SK-N-MC (cell line): ENCODE data around the gene IGFN1.

ENCODE experiments used
- EZH2 ChIP-seq: fragments of 200-600 bp; sonication (generic); IDR thresholded peaks from one replicate; pipeline ENCODE4 v1.6.1; 2017; ENCODE audit warnings: antibody characterized with exemption
- FOXP2 ChIP-seq: optimal IDR thresholded peaks from 2 replicates; pipeline ENCODE3; 2011; ENCODE audit warnings: mild to moderate bottlenecking, moderate library complexity; ENCODE audit not compliant: insufficient read depth; ENCODE audit errors: extremely low read length, control extremely low read depth
- POLR2AphosphoS5 ChIP-seq: IDR thresholded peaks from 2 replicates; pipeline ENCODE4 v1.6.1; 2012; ENCODE audit warnings: mild to moderate bottlenecking, low read depth, low read length, borderline replicate concordance

- TF ChIP-seq POLR2AphosphoS5 (no peak), EZH2 (no peak), FOXP2 (no peak)
These were observed 47.5 kb upstream of the IGFN1 start for GRCh38 chr1:201142849-201143725.
